ENCODE measurements around the gene PTPRN2.
"Not testable (repeated sequence)": the region's sequence is repeated elsewhere in the genome, so short reads cannot be mapped to it uniquely, and the experiment has no call there.

PTPRN2 gene

GRCh38 chr7:157787275-157787701, 800.3 kb downstream of the PTPRN2 start:
- DNase-seq: no peak

GRCh38 chr7:157786375-157787274, 801.0 kb downstream of the PTPRN2 start:
- no peak for DNase-seq

GRCh38 chr7:157785486-157786186, 802.0 kb downstream of the PTPRN2 start:
- DNase-seq: no peak

GRCh38 chr7:157784979-157785441, 802.6 kb downstream of the PTPRN2 start:
- DNase-seq: no peak

- no peak for DNase-seq
Observed at GRCh38 chr7:157784041-157784835, 803.4 kb downstream of the PTPRN2 start.

GRCh38 chr7:157782041-157782440, 805.6 kb downstream of the PTPRN2 start:
- DNase-seq: no peak

GRCh38 chr7:157780721-157781120, 806.9 kb downstream of the PTPRN2 start:
- no peak for DNase-seq

GRCh38 chr7:157780312-157780711, 807.3 kb downstream of the PTPRN2 start:
- DNase-seq: no peak

GRCh38 chr7:157779206-157779605, 808.4 kb downstream of the PTPRN2 start:
- DNase-seq: no peak

- DNase-seq: not testable (repeated sequence)
Observed at GRCh38 chr7:157777194-157777762, 810.3 kb downstream of the PTPRN2 start.

- no peak for DNase-seq
Observed at GRCh38 chr7:157775560-157776332, 811.9 kb downstream of the PTPRN2 start.

GRCh38 chr7:157775021-157775559, 812.5 kb downstream of the PTPRN2 start:
- DNase-seq: no peak

GRCh38 chr7:157774495-157774894, 813.1 kb downstream of the PTPRN2 start:
- DNase-seq: no peak

GRCh38 chr7:157773361-157773760, 814.3 kb downstream of the PTPRN2 start:
- DNase-seq: no peak

- no peak for DNase-seq
Observed at GRCh38 chr7:157772486-157773130, 815.0 kb downstream of the PTPRN2 start.

GRCh38 chr7:157771689-157772088, 815.9 kb downstream of the PTPRN2 start:
- no peak for DNase-seq

- DNase-seq: no peak
Observed at GRCh38 chr7:157770716-157771320, 816.8 kb downstream of the PTPRN2 start.

- no peak for DNase-seq
Observed at GRCh38 chr7:157769526-157770215, 818.0 kb downstream of the PTPRN2 start.

- DNase-seq: no peak
Observed at GRCh38 chr7:157769086-157769485, 818.5 kb downstream of the PTPRN2 start.

GRCh38 chr7:157768198-157768597, 819.4 kb downstream of the PTPRN2 start:
- no peak for DNase-seq
